HG03039 (cell line): ENCODE results near the gene ELN.

Source experiments
- ATAC-seq: cut with Tn5 transposase; IDR thresholded peaks from one replicate; pipeline ENCODE4 v1.9.1; 2021; ENCODE audit warnings: mild to moderate bottlenecking, moderate library complexity; ENCODE audit not compliant: unreplicated experiment

ELN gene

DNA sequence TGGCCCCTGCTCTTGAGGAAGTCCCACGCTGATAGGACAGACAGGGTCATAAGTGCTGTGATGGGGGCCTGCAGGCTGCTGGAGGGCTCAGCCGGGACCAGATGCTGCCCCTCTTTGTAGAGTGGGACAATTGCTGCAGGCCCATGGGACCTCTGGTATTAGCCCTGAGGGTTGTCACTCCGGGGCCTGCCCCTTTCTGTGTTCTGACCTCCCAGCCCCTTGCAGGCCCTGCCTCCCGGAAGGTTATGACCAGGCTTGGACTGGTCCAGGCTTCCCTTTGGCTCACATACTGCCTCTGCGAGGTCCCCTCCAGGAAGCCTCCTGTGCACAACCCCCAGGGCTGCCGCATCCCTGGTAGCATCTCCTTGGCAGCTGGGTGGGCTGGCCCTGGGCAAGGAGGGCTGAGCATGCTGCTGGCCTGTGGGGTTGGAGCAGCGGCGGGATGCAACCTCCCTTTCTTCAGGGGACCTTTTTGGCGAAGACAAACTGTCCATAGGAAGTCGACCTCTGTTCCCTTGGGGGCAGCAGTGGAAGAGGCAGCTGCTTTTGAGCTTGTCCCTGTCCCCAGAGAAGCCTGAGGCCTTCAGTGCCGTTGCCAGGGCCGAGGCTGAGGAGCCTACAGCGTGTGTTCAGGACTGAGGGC is 64.5 kb downstream of the ELN start:
- ATAC-seq: peak; percentile 17

DNA sequence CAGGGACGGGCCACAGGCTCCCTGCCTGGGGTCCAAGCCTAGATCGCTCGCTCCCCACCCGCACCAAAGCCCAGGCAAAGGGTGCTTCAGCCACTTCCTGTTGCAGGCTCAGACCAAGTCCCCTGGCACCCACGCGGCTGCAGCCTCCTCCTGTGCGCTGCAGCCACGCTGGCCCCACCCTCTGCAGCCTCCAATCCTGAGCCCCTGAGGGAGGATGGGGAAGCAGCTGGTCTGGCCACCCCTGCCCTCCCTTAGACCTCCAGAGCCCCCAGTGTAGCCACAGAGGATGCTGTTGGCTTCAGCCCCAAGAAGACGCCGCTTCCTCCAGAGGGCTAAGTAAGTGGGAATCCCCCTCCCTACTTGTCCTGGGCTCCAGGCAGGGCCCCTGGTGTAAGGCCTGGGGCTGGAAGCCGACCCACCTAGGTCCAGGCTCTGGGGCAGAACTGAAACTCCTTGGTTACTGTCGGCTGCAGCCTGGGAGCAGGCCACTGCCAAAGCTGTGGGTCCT is 65.0 kb downstream of the ELN start:
- peak; percentile 47 for ATAC-seq

DNA sequence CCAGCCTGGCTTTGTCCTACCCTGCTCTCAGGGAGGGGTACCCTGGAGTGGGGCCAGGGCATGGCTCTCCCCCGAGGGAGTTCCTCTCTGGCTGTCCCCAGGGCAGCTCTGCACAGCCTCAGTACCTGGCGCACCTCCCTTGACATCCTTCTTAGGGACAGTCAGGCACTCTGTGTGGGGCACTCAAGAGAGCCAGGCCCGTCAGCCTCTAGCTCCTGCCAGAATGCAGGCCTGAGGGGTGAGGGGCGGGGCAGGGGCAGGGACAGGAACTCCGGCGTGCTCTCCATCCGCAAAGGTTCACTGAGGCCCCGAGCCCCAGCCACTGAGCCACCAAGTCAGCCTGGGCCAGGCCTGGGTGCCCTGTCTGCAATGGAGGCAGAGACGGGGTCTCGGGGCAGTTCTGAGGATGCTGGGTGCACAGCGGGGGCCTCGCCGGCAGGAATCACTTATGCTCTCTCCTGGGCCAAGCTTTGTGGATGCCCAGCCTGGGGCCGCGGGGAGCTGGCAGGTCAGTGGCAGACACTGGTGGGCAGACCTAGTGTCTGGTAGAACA is 65.8 kb downstream of the ELN start:
- ATAC-seq: no peak

DNA sequence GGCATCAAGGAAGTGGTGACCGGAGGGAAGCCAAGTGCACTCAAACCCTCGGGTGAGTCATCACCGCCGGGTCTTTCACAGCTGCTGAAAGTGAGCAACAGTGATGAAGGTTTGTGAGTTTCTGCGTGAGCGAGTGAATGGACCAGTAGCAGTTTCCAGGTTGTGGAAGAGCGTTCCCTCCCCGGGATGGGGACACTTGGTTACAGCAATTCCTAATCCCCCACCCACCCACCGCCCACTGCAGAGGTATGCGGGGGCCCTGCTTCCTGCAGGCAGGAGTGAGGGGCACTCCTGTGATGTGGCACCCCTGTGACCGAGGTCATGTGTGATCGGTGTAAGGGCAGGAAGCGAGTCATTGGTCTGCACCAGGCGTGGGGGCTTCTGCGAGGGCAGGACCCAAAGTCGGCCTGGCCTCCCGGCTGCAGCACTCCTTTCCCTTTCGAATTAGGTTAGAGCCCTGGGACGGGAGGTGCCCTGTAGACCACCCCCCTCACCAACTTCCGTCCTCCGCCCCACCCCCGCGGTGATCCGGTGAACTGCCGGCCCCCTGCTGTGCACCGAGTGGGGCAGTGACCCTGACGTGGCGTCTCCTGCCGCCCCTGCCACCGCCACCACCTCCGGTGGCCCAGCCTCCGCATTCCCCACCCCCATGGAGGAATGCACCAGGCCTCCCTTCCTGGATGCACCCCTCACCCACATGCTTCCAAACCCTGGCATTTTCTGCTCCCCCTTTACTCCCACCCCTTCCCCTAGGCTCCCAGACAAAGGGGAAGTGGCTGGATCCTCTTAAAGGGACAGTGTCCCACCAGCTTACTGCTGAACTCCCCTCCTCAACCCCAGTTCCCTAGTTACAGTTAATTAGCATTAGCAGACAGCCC is 66.5 kb downstream of the ELN start:
- peak; percentile 37 for ATAC-seq

DNA sequence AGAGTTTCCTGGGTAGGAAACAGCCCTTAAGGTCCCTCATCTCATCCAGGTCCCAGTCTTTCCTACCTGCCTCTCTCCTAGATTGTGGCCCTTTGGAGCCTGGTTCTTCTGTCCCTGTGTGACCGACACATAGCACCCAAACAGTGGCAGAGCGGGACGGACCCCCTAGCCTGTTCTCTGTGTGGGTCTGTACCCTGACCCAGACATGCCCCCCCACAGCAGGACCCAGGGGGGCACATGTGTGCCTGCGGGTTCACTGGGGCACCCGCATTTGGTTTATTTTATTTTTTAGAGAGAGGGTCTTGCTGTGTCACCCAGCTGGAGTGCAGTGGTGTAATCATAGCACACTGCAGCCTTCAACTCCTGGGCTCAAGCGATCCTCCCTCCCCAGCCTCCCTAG is 67.2 kb downstream of the ELN start:
- ATAC-seq: no peak

DNA sequence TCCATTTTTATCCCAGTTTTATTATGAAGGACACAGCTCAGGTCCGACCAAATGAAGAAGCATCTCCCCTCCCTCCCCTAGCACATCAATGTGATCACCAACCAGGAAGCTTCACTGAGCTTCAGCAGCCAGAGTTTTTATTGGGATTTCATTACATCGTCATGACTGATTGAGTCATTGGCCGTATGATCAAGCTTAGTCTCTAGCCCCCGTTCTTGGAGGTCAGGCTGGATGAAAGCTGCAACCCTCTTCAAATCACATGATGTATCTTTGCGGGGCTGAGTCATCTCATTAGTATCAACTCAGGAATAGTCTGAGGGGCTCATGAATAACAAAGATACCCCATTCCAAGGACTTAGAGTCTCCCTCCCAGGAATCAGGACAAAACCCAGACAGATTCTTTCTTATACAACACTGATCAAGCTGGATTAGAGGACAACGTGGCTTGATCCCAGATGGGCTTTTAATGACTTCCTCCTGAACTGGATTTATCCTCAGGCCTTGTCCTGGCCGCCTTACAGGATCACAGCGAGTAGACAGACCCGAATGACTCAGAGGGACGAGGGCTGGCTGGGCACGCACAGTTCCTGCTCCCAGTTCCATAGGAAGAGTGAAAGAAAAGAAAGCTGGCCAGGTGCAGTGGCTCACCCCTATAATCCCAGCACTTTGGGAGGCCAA is 70.1 kb downstream of the ELN start:
- ATAC-seq: no peak

DNA sequence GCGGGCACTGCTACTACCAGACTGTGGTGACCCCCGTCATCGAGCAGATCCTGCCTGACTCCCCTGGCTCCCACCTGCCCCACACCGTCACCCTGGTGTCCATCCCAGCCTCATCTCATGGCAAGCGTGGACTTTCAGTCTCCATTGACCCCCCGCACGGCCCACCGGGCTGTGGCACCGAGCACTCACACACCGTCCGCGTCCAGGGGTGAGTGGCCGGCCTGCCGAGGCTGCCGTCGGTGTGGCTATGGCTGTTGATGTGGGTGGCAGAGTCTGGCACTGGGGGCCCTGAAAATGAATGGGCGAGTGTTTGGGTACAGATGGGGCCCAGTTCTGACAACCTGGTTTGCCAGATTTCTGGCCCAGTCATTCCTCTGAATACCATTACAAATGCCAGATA is 71.1 kb downstream of the ELN start:
- no peak for ATAC-seq

DNA sequence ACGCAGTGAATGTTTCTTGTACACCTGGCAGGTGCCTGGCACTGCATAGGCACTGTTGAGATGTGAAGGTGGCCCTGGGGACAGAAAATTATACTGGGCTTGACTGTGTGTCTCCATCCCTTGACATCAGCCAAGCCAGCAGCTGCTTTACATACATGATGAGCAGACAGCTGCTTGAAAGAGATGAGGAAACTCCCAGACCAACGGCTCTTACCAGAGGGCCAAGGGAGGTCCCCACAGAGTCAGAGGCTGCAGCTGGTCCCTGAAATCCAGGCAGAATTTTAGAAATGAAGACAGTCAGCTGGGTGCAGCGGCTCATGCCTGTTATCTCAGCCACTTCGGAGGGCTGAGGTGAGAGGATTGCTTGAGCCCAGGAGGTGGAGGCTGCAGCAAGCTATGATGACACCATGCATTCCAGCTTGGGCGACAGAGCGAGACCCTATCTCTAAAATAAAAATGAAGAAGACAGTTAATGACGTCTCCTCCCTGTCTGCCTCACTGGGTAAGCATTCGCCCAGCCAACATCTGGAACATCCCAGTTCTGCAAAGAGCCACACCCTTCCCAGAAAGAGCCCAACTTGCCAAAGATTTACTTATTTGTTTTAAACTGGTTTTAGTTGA is 73.2 kb downstream of the ELN start:
- ATAC-seq: peak; percentile 74

DNA sequence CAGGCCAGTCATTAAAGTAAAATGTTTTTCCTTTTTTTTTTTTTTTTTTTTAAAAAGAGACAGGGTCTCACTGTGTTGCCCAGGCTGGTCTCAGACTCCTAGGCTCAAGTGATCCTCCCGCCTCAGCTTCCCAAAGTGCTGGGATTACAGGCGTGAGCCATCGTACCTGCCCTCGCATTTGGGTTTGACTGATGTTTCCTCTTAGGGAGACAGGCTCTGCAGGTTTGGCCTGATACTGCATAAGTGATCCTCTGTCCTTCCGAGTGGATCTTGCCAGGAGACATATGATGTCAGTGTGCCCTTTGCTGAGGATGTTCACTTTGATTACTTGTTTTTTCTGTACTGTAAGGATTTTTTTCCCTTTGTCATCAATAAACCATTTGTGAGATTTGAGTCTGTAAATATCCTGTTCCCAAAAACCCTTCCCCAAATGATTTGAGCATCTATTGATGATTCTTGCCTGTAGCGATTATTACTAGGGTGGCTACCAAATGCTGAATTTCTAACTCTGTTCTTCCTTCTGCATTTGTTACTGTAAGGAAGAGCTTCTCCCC is 75.3 kb downstream of the ELN start:
- ATAC-seq: no peak

DNA sequence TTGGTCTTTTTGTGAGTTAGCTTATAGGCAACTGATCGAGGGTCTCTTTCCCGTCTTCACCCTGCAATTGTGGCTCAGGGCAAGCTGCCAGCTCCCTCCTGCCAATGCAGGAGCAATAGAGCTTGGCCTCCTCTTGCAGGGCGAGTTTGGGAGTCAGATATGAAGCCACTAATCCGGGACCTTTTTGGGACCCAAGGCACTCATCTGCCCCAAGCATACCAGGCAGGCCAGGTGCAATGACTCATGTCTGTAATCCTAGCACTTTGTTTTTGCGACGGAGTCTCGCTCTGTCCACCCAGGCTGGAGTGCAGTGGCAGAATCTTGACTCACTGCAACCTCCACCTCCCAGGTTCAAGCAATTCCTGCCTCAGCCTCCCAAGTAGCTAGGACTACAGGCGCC is 76.7 kb downstream of the ELN start:
- no peak for ATAC-seq

DNA sequence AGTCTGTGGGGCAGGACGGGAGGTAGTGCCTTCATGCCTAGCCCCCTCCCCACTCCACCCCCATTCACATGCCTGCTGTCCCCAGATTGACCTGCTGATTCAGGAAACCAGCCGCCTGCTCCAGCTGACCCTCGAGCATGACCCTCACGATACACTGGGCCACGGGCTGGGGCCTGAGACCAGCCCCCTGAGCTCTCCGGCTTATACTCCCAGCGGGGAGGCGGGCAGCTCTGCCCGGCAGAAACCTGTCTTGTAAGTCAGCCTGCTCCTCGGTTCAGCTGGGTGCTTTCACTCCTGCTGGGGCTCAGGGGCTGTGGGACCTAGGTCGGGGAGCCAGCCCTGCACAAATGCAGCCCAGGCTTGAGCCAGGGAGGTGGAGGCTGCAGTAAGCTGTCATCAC is 78.0 kb downstream of the ELN start:
- ATAC-seq: no peak

DNA sequence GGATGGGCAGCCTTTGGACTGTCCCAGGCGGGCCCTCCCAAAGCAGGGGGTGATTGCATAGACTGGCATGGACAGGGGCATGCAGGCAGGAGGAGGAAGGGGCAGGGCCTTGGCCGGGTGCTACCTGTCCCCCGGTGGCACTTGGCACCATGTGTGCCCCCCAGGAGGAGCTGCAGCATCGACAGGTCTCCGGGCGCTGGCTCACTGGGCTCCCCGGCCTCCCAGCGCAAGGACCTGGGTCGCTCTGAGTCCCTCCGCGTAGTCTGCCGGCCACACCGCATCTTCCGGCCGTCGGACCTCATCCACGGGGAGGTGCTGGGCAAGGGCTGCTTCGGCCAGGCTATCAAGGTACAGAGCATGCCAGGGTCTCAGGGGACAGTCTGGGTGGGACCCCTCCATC is 78.9 kb downstream of the ELN start:
- no peak for ATAC-seq

DNA sequence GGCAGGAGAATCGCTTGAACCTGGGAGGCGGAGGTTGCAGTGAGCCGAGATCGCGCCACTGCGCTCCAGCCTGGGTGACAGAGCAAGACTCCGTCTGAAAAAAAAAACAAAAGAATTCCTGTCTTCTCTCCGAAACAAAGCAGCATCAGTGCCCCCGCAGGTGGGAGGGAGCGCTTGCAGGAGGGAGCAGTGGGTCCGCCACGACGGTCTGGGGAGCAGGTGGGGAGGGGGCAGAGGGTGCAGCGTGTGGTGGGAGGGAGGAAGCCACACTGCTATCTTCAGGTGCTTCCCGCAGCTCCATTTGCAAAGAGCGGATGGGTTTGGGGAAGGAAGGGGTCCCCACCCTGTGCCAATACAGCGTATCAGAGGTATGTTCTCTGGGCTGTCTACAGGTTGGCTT is 87.4 kb downstream of the ELN start:
- ATAC-seq: no peak

DNA sequence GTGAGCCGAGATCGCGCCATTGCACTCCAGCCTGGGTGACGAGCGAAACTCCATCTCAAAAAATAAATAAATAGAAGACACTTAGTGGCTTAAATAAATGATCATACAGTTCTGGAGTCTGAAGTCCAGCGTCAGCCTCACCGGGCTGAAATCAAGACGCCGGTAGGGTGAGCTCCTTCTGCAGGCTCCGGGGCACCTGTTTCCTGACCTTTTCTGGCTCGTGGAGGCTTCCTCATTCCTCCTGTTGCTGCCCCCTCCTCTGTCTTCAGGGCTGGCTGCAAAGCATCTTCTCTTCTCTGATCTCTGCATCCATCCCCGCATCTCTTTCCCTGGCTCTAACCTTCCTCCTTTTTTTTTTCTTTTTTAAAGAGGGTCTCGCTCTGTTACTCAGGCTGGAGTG is 88.4 kb downstream of the ELN start:
- no peak for ATAC-seq
